HepG2 (cell line): ENCODE data around the gene DRD1. TPM values are rescaled to one million over a fixed set of nuclear protein-coding genes. Genes with fewer than 3 reads are reported as not detected.

ENCODE experiments used
- AHDC1 ChIP-seq: sonication (generic); formaldehyde crosslinking; IDR thresholded peaks from 2 replicates; pipeline ENCODE4 v1.5.1; 2020; ENCODE audit warnings: mild to moderate bottlenecking, missing genetic modification reagents, borderline replicate concordance
- SMAD3 ChIP-seq: sonication (generic); formaldehyde crosslinking; IDR thresholded peaks from 2 replicates; pipeline ENCODE4 v1.4.0; 2020; ENCODE audit warnings: missing genetic modification reagents
- ZNF318 ChIP-seq: sonication (generic); formaldehyde crosslinking; IDR thresholded peaks from 2 replicates; pipeline ENCODE4 v1.4.0; 2020; ENCODE audit warnings: mild to moderate bottlenecking, missing genetic modification reagents
- polyA plus RNA-seq, 8 experiments: library from polyadenylated mRNA; depleted of rRNA in 3 of 8; stranded (reverse) in 7 of 8; unstranded in 1 of 8; fragments of >200 nt; fragmentation: Illumina TruSeq in 4 of 8; extraction: Trizol in 4 of 8; gene quantifications; 2 replicates each; pipeline versions ENCODE4 v1.2.1 to v1.2.3, GENCODE V29; 2011 to 2016; ENCODE audit warnings: low read depth in 4 of 8, missing spikeins in 1 of 8, mixed read lengths in 1 of 8; ENCODE audit not compliant: insufficient read depth in 1 of 8
- total RNA-seq, 5 experiments: library from RNA; depleted of rRNA; stranded (reverse); fragments of >200 nt; fragmentation: Illumina TruSeq; extraction: Trizol; gene quantifications; 2 replicates each; pipeline ENCODE4 v1.2.3, GENCODE V29; 2016; ENCODE audit warnings: low read depth in 1 of 5

Gene DRD1
- total and polyA plus RNA-seq, 2 of the 13 experiments (the other 11 are each of a cell fraction or from before 2014, with no cell fraction given), result not detected

GRCh38 chr5:175463641-175464040, 19.7 kb upstream of the DRD1 start (continued):
- TF ChIP-seq ZNF318 (CRISPR knock-in tag) (no peak), AHDC1 (CRISPR knock-in tag) (no peak), SMAD3 (CRISPR knock-in tag) (no peak)
- TF ChIP-seq, all 625 proteins: peak for 0
